ENCODE results near the gene VPS8.

DNA sequence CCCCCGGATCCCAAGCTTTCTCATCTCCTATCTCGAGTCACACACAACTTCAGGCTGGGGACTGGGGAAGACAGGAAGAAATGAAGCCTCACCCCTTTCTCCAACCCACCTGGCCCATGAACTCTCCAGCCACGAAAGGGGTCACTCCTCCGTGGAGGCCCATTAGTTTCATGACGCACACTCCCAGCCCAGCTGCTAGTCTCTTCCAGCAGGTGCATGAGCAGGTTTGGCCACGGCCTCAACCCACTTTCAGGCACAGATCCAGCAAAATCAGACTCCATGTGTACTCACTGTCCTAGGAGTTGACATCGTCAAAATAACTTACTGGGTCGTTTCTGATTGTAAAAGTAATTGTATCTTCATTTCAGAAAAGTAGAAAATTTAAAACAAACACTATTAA is 264.3 kb downstream of the VPS8 start:
- TF ChIP-seq, protein P1, sequence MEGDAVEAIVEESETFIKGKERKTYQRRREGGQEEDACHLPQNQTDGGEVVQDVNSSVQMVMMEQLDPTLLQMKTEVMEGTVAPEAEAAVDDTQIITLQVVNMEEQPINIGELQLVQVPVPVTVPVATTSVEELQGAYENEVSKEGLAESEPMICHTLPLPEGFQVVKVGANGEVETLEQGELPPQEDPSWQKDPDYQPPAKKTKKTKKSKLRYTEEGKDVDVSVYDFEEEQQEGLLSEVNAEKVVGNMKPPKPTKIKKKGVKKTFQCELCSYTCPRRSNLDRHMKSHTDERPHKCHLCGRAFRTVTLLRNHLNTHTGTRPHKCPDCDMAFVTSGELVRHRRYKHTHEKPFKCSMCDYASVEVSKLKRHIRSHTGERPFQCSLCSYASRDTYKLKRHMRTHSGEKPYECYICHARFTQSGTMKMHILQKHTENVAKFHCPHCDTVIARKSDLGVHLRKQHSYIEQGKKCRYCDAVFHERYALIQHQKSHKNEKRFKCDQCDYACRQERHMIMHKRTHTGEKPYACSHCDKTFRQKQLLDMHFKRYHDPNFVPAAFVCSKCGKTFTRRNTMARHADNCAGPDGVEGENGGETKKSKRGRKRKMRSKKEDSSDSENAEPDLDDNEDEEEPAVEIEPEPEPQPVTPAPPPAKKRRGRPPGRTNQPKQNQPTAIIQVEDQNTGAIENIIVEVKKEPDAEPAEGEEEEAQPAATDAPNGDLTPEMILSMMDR (IDR thresholded peaks at IDR 0.05), result no peak
- TF ChIP-seq EP300 (IDR thresholded peaks at IDR 0.05), result no peak
- TF ChIP-seq POLR2A (IDR thresholded peaks at IDR 0.05), result no peak
